ENCODE data around the gene PDGFRB.

Gene PDGFRB

GRCh38 chr5:150137997-150138396, 17.6 kb downstream of the PDGFRB start:
- ChIA-PET POLR2A (interaction anchor here (0.5 to 9.7 kb wide), 8 partner anchors 8 to 133 kb away, joined by 3 to 115 read pairs (median 3); partner anchors contain the start of gene PDGFRB), CTCF (interaction anchor here (3.6 to 16.8 kb wide), 3 partner anchors 9 to 80 kb away, joined by 22 to 222 read pairs (median 52); partner anchors contain the start of gene PDGFRB)
- peak overlapping the region; percentile 32 for H3K4me3 ChIP-seq (ENCODE audit: low read depth, low read length)
- DNase-seq (ENCODE audit: low read depth, low spot score): no peak
- no peak for TF ChIP-seq CTCF (IDR thresholded peaks at IDR 0.05; ENCODE audit: insufficient read depth, low read length, missing control alignments)

- POLR2A ChIA-PET: interaction anchor here (0.6 to 9.7 kb wide), 4 partner anchors 11 to 101 kb away, joined by 3 to 115 read pairs (median 4); partner anchors contain the start of gene PDGFRB
- DNase-seq (ENCODE audit: low read depth, low spot score): no peak
Measured at GRCh38 chr5:150137168-150137957, 18.3 kb downstream of the PDGFRB start.

GRCh38 chr5:150136305-150137167, 19.1 kb downstream of the PDGFRB start:
- ChIA-PET POLR2A (interaction anchor here (0.8 to 9.7 kb wide), 3 partner anchors 11 to 16 kb away, joined by 3 to 115 read pairs (median 4); partner anchors contain the start of gene PDGFRB), CTCF (interaction anchor here (0.7 to 16.8 kb wide), 8 partner anchors 9 to 145 kb away, joined by 3 to 222 read pairs (median 4); no protein-coding TSS in a partner anchor)
- no peak overlapping the region for H3K4me3 ChIP-seq (ENCODE audit: low read depth, low read length)
- TF ChIP-seq CTCF (IDR thresholded peaks at IDR 0.05; ENCODE audit: insufficient read depth, low read length, missing control alignments): no peak
- DNase-seq (ENCODE audit: low read depth, low spot score): no peak

More at GRCh38 chr5:150137168-150137957, 18.3 kb downstream of the PDGFRB start:
- CTCF ChIA-PET: interaction anchor here (0.7 to 16.8 kb wide), 6 partner anchors 8 to 81 kb away, joined by 3 to 222 read pairs (median 14); no protein-coding TSS in a partner anchor
- no peak overlapping the region for H3K4me3 ChIP-seq (ENCODE audit: low read depth, low read length)
- TF ChIP-seq CTCF (IDR thresholded peaks at IDR 0.05; ENCODE audit: insufficient read depth, low read length, missing control alignments): no peak

GRCh38 chr5:150135557-150136304, 19.9 kb downstream of the PDGFRB start:
- H3K4me3 ChIP-seq (ENCODE audit: low read depth, low read length): no peak overlapping the region
- no peak for DNase-seq (ENCODE audit: low read depth, low spot score)
- ChIA-PET POLR2A (interaction anchor here (0.6 to 1.9 kb wide), 3 partner anchors 10 to 20 kb away, joined by 3 to 4 read pairs (median 3); partner anchors contain the start of gene PDGFRB), CTCF (interaction anchor here (1.0 to 16.8 kb wide), 7 partner anchors 10 to 145 kb away, joined by 3 to 222 read pairs (median 5); no protein-coding TSS in a partner anchor)
- no peak for TF ChIP-seq CTCF (IDR thresholded peaks at IDR 0.05; ENCODE audit: insufficient read depth, low read length, missing control alignments)

- TF ChIP-seq CTCF (IDR thresholded peaks at IDR 0.05; ENCODE audit: insufficient read depth, low read length, missing control alignments): no peak
- CTCF ChIA-PET: interaction anchor here (1.0 to 16.8 kb wide), 4 partner anchors 28 to 84 kb away, joined by 3 to 222 read pairs (median 10); no protein-coding TSS in a partner anchor
- DNase-seq (ENCODE audit: low read depth, low spot score): no peak
- POLR2A ChIA-PET: no interaction called here
- H3K4me3 ChIP-seq (ENCODE audit: low read depth, low read length): no peak overlapping the region
Measured at GRCh38 chr5:150134198-150134588, 21.5 kb downstream of the PDGFRB start.
